ENCODE data around the gene OR10J5.

Gene OR10J5

DNA sequence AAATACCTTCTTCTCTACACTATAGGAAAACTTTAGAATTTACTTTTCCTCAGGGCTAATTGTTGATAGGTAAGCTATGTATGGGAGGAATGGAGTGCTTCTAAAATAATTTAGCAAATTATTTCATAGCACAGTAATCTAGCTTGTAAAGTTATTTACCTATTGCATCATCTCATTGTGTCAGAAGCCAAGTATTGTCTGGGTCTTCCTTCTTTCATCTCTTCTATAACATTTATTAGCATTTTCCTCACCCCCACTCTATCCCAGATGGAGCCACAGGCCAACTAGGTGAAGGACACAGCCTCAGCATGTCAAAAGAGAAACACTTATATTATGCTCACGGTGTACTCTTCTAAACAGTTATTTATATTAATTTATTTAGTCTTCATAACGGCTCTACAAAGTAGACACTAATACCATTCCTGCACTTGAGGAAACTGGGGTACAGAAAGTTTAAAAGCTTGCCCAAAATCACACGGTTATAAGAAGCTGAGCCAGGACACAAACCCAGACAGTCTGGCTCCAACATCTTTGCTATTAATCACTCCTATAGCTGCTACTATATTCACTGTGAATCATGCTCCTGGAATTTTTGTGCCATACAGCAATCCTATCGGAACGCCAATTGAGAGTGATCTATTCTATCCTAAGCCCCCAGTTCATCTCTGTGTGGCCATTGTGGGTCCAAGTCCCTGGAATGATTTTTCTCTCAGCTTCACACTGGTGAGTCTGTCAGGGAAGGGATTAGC is 43.1 kb downstream of the OR10J5 start:
- TF ChIP-seq CTCF (IDR thresholded peaks at IDR 0.05; ENCODE audit: borderline replicate concordance, control extremely low read depth, extremely low read depth, insufficient read depth, missing control alignments), result no peak
- in situ Hi-C loops (cut with MboI; ENCODE audit: low sequenced_read_pairs, unreplicated experiment), result no loop called here
- DNase-seq (ENCODE audit: low spot score), result no peak

Data from GM13976 (cell line).